Adrenal gland (tissue), 5 donors: ENCODE measurements around the gene RAD9B.

ENCODE experiments used
- POLR2A ChIP-seq, 2 donors: fragments of 450-650 bp; IDR thresholded peaks; one replicate each; pipeline ENCODE4 v1.6.1; 2017; ENCODE audit warnings: antibody characterized with exemption in 2 of 2, mild to moderate bottlenecking in 2 of 2, moderate library complexity in 1 of 2
- TF ChIP-seq, protein P1 (sequence below), 6 experiments: fragments of 450-650 bp in 4 of 6; fragments of 200-600 bp in 2 of 6; sonication (generic) in 1 of 6; IDR thresholded peaks; 1 replicate in 5 of 6; 2 replicates in 1 of 6; pipeline versions ENCODE4 v1.5.1 to v1.8.0; 2016 to 2021; ENCODE audit warnings: antibody characterized with exemption in 6 of 6, mild to moderate bottlenecking in 2 of 6, moderate library complexity in 1 of 6
- donor health status: DM: no; HTN: no; CAD: no.

DNA sequence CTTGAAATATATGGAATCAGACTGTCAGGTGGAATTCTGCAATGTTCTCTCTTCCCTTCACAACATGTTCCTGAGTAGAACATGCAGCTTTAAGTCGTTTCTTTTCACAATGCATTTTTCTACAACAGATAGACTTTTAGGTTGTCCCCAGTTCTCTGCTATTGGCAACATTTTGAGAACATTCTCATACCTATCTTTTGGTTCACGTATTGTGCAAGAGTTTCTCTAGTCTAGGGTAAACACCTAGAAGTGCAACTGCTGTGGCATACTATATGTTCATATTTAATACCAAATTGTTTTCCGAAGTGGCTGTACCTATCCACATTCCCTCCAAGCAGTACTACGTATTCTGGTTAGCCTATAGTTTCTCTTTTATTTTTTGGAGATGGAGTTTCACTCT, 48.9 kb downstream of the RAD9B start:
- TF ChIP-seq, protein P1, sequence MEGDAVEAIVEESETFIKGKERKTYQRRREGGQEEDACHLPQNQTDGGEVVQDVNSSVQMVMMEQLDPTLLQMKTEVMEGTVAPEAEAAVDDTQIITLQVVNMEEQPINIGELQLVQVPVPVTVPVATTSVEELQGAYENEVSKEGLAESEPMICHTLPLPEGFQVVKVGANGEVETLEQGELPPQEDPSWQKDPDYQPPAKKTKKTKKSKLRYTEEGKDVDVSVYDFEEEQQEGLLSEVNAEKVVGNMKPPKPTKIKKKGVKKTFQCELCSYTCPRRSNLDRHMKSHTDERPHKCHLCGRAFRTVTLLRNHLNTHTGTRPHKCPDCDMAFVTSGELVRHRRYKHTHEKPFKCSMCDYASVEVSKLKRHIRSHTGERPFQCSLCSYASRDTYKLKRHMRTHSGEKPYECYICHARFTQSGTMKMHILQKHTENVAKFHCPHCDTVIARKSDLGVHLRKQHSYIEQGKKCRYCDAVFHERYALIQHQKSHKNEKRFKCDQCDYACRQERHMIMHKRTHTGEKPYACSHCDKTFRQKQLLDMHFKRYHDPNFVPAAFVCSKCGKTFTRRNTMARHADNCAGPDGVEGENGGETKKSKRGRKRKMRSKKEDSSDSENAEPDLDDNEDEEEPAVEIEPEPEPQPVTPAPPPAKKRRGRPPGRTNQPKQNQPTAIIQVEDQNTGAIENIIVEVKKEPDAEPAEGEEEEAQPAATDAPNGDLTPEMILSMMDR (IDR thresholded peaks at IDR 0.05): no peak
- TF ChIP-seq POLR2A (IDR thresholded peaks at IDR 0.05): no peak
